Neutrophil (primary cell): ENCODE data around the gene NDUFAF8.

Source experiments
- H3K27ac ChIP-seq: fragments of 200-600 bp; sonication (generic); 2 replicates; pipeline ENCODE4 v1.5.1; 2016; ENCODE audit warnings: mild to moderate bottlenecking, moderate library complexity
- H3K27me3 ChIP-seq: fragments of 200-600 bp; sonication (generic); 2 replicates; pipeline ENCODE4 v1.6.0; 2016; ENCODE audit warnings: mild to moderate bottlenecking
- H3K36me3 ChIP-seq: fragments of 200-600 bp; sonication (generic); 2 replicates; pipeline ENCODE4 v1.5.1; 2017
- H3K4me1 ChIP-seq, 2 experiments: fragments of 200-600 bp in 1 of 2; sonication (generic) in 1 of 2; 1 replicate in 1 of 2; 2 replicates in 1 of 2; pipeline versions ENCODE4 v1.5.1 to v1.6.1; 2013 to 2016; ENCODE audit warnings: low read depth in 1 of 2, low read length in 1 of 2, mild to moderate bottlenecking in 1 of 2, moderate library complexity in 1 of 2; ENCODE audit not compliant: control insufficient read depth in 1 of 2, insufficient read depth in 1 of 2
- H3K4me3 ChIP-seq, 2 experiments: fragments of 200-600 bp in 1 of 2; sonication (generic) in 1 of 2; 1 replicate in 1 of 2; 2 replicates in 1 of 2; pipeline ENCODE4 v1.5.1; 2013 to 2016; ENCODE audit warnings: low read depth in 1 of 2, low read length in 1 of 2, mild to moderate bottlenecking in 1 of 2, moderate library complexity in 1 of 2
- H3K9me3 ChIP-seq: fragments of 200-600 bp; sonication (generic); 2 replicates; pipeline ENCODE4 v1.5.1; 2016
- CTCF ChIP-seq: fragments of 200-600 bp; sonication (generic); IDR thresholded peaks from 2 replicates; pipeline ENCODE4 v1.5.1; 2016; ENCODE audit warnings: antibody characterized with exemption

The NDUFAF8 gene

GRCh38 chr17:81247339-81247990, 8.3 kb downstream of the NDUFAF8 start:
- Histone ChIP-seq H3K9me3 (no peaks in the 10 kb centered on the region), H3K36me3 (peaks cover 74% of the 10 kb centered on the region), H3K4me3 (no peak overlapping the region), H3K27me3 (no peaks in the 10 kb centered on the region), H3K27ac (no peak overlapping the region), H3K4me1 (no peaks in the 10 kb centered on the region)
- TF ChIP-seq CTCF, result no peak

GRCh38 chr17:81248649-81249048, 9.5 kb downstream of the NDUFAF8 start:
- no peak for TF ChIP-seq CTCF
- Histone ChIP-seq H3K9me3 (no peaks in the 10 kb centered on the region), H3K36me3 (peaks cover 81% of the 10 kb centered on the region), H3K27me3 (no peaks in the 10 kb centered on the region), H3K4me3 (no peak overlapping the region), H3K4me1 (no peaks in the 10 kb centered on the region), H3K27ac (no peak overlapping the region)

GRCh38 chr17:81249223-81250040, 10.3 kb downstream of the NDUFAF8 start:
- H3K36me3 ChIP-seq, result peaks cover 83% of the 10 kb centered on the region
- peaks cover 2% of the 10 kb centered on the region in 2 experiments for H3K4me1 ChIP-seq
- no peak for TF ChIP-seq CTCF
- no peak overlapping the region for H3K4me3 ChIP-seq
- H3K27ac ChIP-seq, result no peak overlapping the region
- H3K27me3 ChIP-seq, result no peaks in the 10 kb centered on the region
- no peaks in the 10 kb centered on the region for H3K9me3 ChIP-seq

GRCh38 chr17:81250286-81251093, 11.4 kb downstream of the NDUFAF8 start:
- Histone ChIP-seq H3K27ac (no peak overlapping the region), H3K36me3 (peaks cover 73% of the 10 kb centered on the region), H3K4me3 (no peak overlapping the region), H3K27me3 (no peaks in the 10 kb centered on the region), H3K9me3 (no peaks in the 10 kb centered on the region), H3K4me1 (peaks cover 13% of the 10 kb centered on the region in 2 experiments)
- no peak for TF ChIP-seq CTCF

GRCh38 chr17:81251094-81251708, 12.1 kb downstream of the NDUFAF8 start:
- Histone ChIP-seq H3K4me3 (no peak overlapping the region), H3K27ac (no peak overlapping the region), H3K9me3 (no peaks in the 10 kb centered on the region), H3K4me1 (peaks cover 18% of the 10 kb centered on the region in 2 experiments), H3K27me3 (no peaks in the 10 kb centered on the region), H3K36me3 (peaks cover 70% of the 10 kb centered on the region)
- TF ChIP-seq CTCF, result no peak
